Parathyroid adenoma (tissue), 2 donors: Measurements from ENCODE around the gene BIVM.

ENCODE experiments used
- H2AFZ ChIP-seq: fragments of 300-600 bp; sonication (generic); one replicate; pipeline ENCODE4 v1.7.0; 2017; ENCODE audit warnings: antibody characterized with exemption, mild to moderate bottlenecking
- H3K27ac ChIP-seq: fragments of 300-600 bp; sonication (generic); one replicate; pipeline ENCODE4 v1.7.0; 2017
- H3K27me3 ChIP-seq: fragments of 300-600 bp; sonication (generic); one replicate; pipeline ENCODE4 v1.7.0; 2017; ENCODE audit warnings: low read length; ENCODE audit not compliant: control insufficient read depth, insufficient read depth
- H3K36me3 ChIP-seq: fragments of 300-600 bp; sonication (generic); one replicate; pipeline ENCODE4 v1.7.0; 2017; ENCODE audit warnings: low read length; ENCODE audit not compliant: control insufficient read depth, insufficient read depth
- H3K4me1 ChIP-seq: fragments of 300-600 bp; sonication (generic); one replicate; pipeline ENCODE4 v1.7.0; 2017; ENCODE audit warnings: control low read depth
- H3K4me2 ChIP-seq: fragments of 300-600 bp; sonication (generic); one replicate; pipeline ENCODE4 v1.7.0; 2017; ENCODE audit warnings: low read length
- H3K4me3 ChIP-seq: fragments of 300-600 bp; sonication (generic); one replicate; pipeline ENCODE4 v1.7.0; 2017; ENCODE audit warnings: low read depth, low read length
- H3K79me2 ChIP-seq: fragments of 300-600 bp; sonication (generic); one replicate; pipeline ENCODE4 v1.7.0; 2017; ENCODE audit warnings: control low read depth
- H3K9ac ChIP-seq: fragments of 300-600 bp; sonication (generic); one replicate; pipeline ENCODE4 v1.7.0; 2017; ENCODE audit warnings: mild to moderate bottlenecking
- H3K9me3 ChIP-seq: fragments of 300-600 bp; sonication (generic); one replicate; pipeline ENCODE4 v1.7.0; 2017; ENCODE audit warnings: low read length; ENCODE audit not compliant: control insufficient read depth
- CTCF ChIP-seq: fragments of 300-600 bp; sonication (generic); IDR thresholded peaks from one replicate; pipeline ENCODE4 v1.7.0; 2017; ENCODE audit warnings: antibody characterized with exemption, mild to moderate bottlenecking
- donor health status: primary hyperparathyroidism.

The BIVM gene

GRCh38 chr13:102845289-102845629 is 46.3 kb downstream of the BIVM start:
- Histone ChIP-seq H3K4me3 (peak overlapping the region; percentile 92), H3K4me1 (no peaks in the 10 kb centered on the region), H3K79me2 (peaks cover 11% of the 10 kb centered on the region), H3K36me3 (no peaks in the 10 kb centered on the region), H3K4me2 (peak overlapping the region; percentile 82), H3K9me3 (no peaks in the 10 kb centered on the region), H3K27me3 (no peaks in the 10 kb centered on the region), H3K9ac (peak overlapping the region; percentile 77), H2AFZ (peak overlapping the region; percentile 79), H3K27ac (peak overlapping the region; percentile 94)
- no peak for TF ChIP-seq CTCF

- Histone ChIP-seq H3K4me2 (peak within 1 kb of the TSS; percentile 82), H3K27me3 (no peaks in the 10 kb centered on the region), H2AFZ (peak within 1 kb of the TSS; percentile 79), H3K9me3 (no peaks in the 10 kb centered on the region), H3K27ac (peak within 1 kb of the TSS; percentile 94), H3K36me3 (no peaks in the 10 kb centered on the region), H3K79me2 (peaks cover 14% of the 10 kb centered on the region), H3K4me3 (peak within 1 kb of the TSS; percentile 92), H3K4me1 (no peaks in the 10 kb centered on the region), H3K9ac (peak within 1 kb of the TSS; percentile 77)
- TF ChIP-seq CTCF: peak; percentile 12
These were observed 46.8 kb downstream of the BIVM start, which contains the start of gene ERCC5 for GRCh38 chr13:102845630-102846260. Gene ERCC5, plus strand, starts transcription at chr13:102846032. Its CDS starts 235 bp downstream, at chr13:102846267.

DNA sequence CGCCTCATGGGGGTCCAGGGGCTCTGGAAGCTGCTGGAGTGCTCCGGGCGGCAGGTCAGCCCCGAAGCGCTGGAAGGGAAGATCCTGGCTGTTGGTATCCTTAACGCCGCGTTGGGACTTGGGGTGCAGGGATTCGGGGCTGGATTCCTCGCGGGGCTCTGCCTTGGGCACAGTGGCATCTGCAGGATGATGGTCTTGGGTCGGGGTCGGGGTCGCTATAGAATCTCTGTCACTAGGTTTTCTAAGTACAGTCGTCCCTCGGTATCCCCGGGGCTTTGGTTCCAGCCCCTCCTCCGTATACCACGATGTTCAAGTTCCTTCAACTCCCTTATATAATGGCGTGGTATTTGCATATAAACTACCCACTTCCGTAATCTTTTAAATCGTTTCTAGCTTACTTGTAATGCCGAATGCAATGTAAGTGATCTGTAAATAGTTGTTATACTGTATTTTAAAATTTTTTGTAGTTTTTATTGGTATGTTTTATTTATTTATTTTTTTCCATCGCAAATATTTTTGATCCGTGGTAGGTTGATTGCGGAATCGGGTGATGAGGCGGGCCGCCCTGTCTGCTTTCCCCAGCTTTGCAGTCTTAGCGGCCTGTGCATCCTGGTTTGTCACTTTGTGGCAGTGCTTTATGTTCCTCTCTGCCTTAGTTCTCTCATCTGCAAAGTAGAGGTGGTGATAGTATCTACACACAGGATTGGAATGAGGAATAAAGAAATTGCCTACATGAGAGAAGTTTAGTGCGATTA is 47.5 kb downstream of the BIVM start:
- Histone ChIP-seq H3K36me3 (no peaks in the 10 kb centered on the region), H3K9ac (peak overlapping the region; percentile 77), H3K4me1 (no peaks in the 10 kb centered on the region), H3K27ac (peak overlapping the region; percentile 94), H3K79me2 (peaks cover 14% of the 10 kb centered on the region), H2AFZ (peak overlapping the region; percentile 79), H3K27me3 (no peaks in the 10 kb centered on the region), H3K4me2 (peak overlapping the region; percentile 82), H3K4me3 (peak overlapping the region; percentile 92), H3K9me3 (no peaks in the 10 kb centered on the region)
- TF ChIP-seq CTCF: no peak

DNA sequence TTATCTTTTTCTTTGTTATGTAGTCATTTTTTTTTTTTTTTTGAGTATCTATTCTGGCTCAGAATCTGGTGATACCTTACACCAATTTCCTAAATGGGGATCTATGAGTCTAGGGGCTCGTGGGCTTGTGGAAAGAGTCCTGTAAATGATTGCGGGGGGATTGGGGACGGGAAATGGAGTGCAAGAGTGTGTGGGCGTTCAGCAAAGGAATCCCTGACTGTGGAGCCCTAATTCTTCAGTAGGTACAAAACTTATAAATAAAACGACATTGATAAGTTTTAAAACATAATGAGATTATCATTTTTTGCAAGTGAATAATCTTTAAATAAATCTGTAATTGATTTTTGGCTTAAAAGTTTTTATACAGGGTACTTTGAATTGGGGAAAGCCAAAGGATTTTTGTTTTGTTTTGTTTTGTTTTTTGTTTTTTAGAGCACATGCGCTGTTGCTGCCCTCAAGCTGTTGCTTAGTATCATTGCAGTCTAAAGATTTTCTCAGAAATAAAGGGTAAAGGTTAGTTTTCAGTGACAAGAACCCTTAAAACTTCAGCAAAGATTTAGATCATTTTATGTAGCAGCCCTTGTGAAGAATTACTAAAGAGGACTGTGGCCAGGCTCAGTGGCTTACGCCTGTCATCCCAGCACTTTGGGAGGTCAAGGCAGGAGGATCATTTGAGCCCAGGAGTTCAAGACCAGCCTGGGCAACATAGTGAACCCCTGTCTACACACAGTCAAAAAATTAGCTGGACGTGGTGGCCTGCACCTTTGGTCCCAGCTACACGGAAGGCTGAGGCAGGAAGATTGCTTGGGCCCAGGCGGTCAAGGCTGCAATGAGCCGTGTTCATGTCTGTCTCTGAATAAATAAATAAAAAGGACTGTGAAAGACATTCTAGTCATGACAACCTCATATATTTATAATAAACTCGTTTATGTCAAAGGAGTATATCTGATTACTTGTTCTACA is 48.6 kb downstream of the BIVM start:
- H3K9ac ChIP-seq: no peak overlapping the region
- peaks cover 14% of the 10 kb centered on the region for H3K79me2 ChIP-seq
- TF ChIP-seq CTCF: peak; percentile 62
- peak overlapping the region; percentile 92 for H3K4me3 ChIP-seq
- H3K9me3 ChIP-seq: no peaks in the 10 kb centered on the region
- peak overlapping the region; percentile 94 for H3K27ac ChIP-seq
- no peaks in the 10 kb centered on the region for H3K27me3 ChIP-seq
- no peaks in the 10 kb centered on the region for H3K36me3 ChIP-seq
- H2AFZ ChIP-seq: no peak overlapping the region
- peak overlapping the region; percentile 82 for H3K4me2 ChIP-seq
- H3K4me1 ChIP-seq: no peaks in the 10 kb centered on the region
